Astrocyte (in vitro differentiated cells and primary cell): ENCODE data around the gene CSF1R. TPM values are rescaled to one million over a fixed set of nuclear protein-coding genes. Genes with fewer than 3 reads are reported as not detected.

Source experiments
- DNase-seq: peaks from one replicate; pipeline ENCODE4 v3.0.0-alpha.2; 2010; ENCODE audit warnings: low read depth
- FAIRE-seq: peaks from 2 replicates; lab custom pipeline; 2011; peaks lifted over from hg19 to GRCh38; lab: Jason Lieb, UNC
- H2AFZ ChIP-seq: 2 replicates; pipeline ENCODE4 v1.6.0; 2012; ENCODE audit warnings: low read depth, low read length, inconsistent platforms
- H3K27ac ChIP-seq: 2 replicates; pipeline ENCODE4 v1.5.1; 2011; ENCODE audit warnings: low read depth, low read length, inconsistent platforms
- H3K27me3 ChIP-seq: 2 replicates; pipeline ENCODE4 v1.6.0; 2011; ENCODE audit warnings: low read length, inconsistent platforms; ENCODE audit not compliant: insufficient read depth
- H3K36me3 ChIP-seq: 2 replicates; pipeline ENCODE4 v1.5.1; 2011; ENCODE audit warnings: low read length, inconsistent platforms; ENCODE audit not compliant: insufficient read depth
- H3K4me1 ChIP-seq: 2 replicates; pipeline ENCODE4 v1.5.1; 2011; ENCODE audit warnings: low read length, inconsistent platforms; ENCODE audit not compliant: insufficient read depth
- H3K4me2 ChIP-seq: 2 replicates; pipeline ENCODE4 v1.6.0; 2012; ENCODE audit warnings: low read length, inconsistent platforms
- H3K4me3 ChIP-seq: 2 replicates; pipeline ENCODE4 v1.5.1; 2011; ENCODE audit warnings: low read depth, mild to moderate bottlenecking, low read length, inconsistent platforms; ENCODE audit not compliant: insufficient read depth
- H3K79me2 ChIP-seq: 2 replicates; pipeline ENCODE4 v1.6.0; 2012; ENCODE audit warnings: mild to moderate bottlenecking, low read length, inconsistent platforms; ENCODE audit not compliant: insufficient read depth
- H3K9ac ChIP-seq: 2 replicates; pipeline ENCODE4 v1.6.0; 2012; ENCODE audit warnings: mild to moderate bottlenecking, low read length, inconsistent platforms
- H3K9me3 ChIP-seq: 2 replicates; pipeline ENCODE4 v1.5.1; 2012; ENCODE audit warnings: low read depth, mild to moderate bottlenecking, low read length, inconsistent platforms; ENCODE audit not compliant: insufficient read depth
- H4K20me1 ChIP-seq: 2 replicates; pipeline ENCODE4 v1.6.0; 2012; ENCODE audit warnings: low read length, inconsistent platforms; ENCODE audit not compliant: insufficient read depth
- H3K27ac Mint-ChIP-seq: one replicate; pipeline ENCODE4 v1.8.0; 2021; ENCODE audit warnings: mild to moderate bottlenecking, mixed read lengths; ENCODE audit not compliant: unreplicated experiment
- H3K27me3 Mint-ChIP-seq: one replicate; pipeline ENCODE4 v1.8.0; 2021; ENCODE audit warnings: low read depth, mixed read lengths; ENCODE audit not compliant: unreplicated experiment
- H3K36me3 Mint-ChIP-seq: one replicate; pipeline ENCODE4 v1.8.0; 2021; ENCODE audit warnings: low read depth, mixed read lengths; ENCODE audit not compliant: unreplicated experiment
- H3K4me1 Mint-ChIP-seq: one replicate; pipeline ENCODE4 v1.8.0; 2021; ENCODE audit warnings: low read depth, mixed read lengths; ENCODE audit not compliant: unreplicated experiment
- H3K4me3 Mint-ChIP-seq: one replicate; pipeline ENCODE4 v1.8.0; 2021; ENCODE audit warnings: mild to moderate bottlenecking, moderate library complexity, mixed read lengths; ENCODE audit not compliant: unreplicated experiment
- H3K9me3 Mint-ChIP-seq: one replicate; pipeline ENCODE4 v1.8.0; 2021; ENCODE audit warnings: mild to moderate bottlenecking, mixed read lengths; ENCODE audit not compliant: unreplicated experiment
- CTCF ChIP-seq: IDR thresholded peaks from 2 replicates; pipeline ENCODE4 v1.5.1; 2011; ENCODE audit warnings: low read depth, mild to moderate bottlenecking, inconsistent platforms, low read length, moderate library complexity; ENCODE audit not compliant: insufficient read depth
- EZH2 ChIP-seq: IDR thresholded peaks from 2 replicates; pipeline ENCODE4 v1.6.1; 2012; ENCODE audit warnings: mild to moderate bottlenecking, low read length, inconsistent platforms; ENCODE audit not compliant: insufficient read depth
- total RNA-seq: library from RNA; stranded (reverse); gene quantifications from 2 replicates; pipeline ENCODE4 v1.2.1, GENCODE V29; 2021

The CSF1R gene
- total RNA-seq, 1 donor from 2014 or later: 1.4 TPM

- no peak overlapping the region for H3K27ac ChIP-seq
- H3K4me3 Mint-ChIP-seq: no peak overlapping the region
- peaks cover 19% of the 10 kb centered on the region for H3K79me2 ChIP-seq
Observed at GRCh38 chr5:150134198-150134588, 47.8 kb upstream of the CSF1R start.

GRCh38 chr5:150133581-150134197 is 47.3 kb upstream of the CSF1R start:
- H3K36me3 Mint-ChIP-seq: peaks cover 33% of the 10 kb centered on the region
- peaks cover 19% of the 10 kb centered on the region for H3K79me2 ChIP-seq
- H3K4me1 ChIP-seq: peaks cover 38% of the 10 kb centered on the region
- no peak overlapping the region for H3K27ac ChIP-seq
- DNase-seq (no peak), FAIRE-seq (peak; percentile 54)
- no peak for TF ChIP-seq CTCF
- TF ChIP-seq EZH2: no peak
- no peak overlapping the region for H3K4me2 ChIP-seq
- peaks cover 24% of the 10 kb centered on the region for H3K36me3 ChIP-seq
- no peak overlapping the region for H3K9ac ChIP-seq
- no peaks in the 10 kb centered on the region for H3K27me3 Mint-ChIP-seq
- H3K4me3 Mint-ChIP-seq: no peak overlapping the region
- H2AFZ ChIP-seq: no peak overlapping the region
- H3K27me3 ChIP-seq: no peaks in the 10 kb centered on the region
- H4K20me1 ChIP-seq: no peaks in the 10 kb centered on the region
- H3K4me1 Mint-ChIP-seq: peaks cover 29% of the 10 kb centered on the region
- no peak overlapping the region for H3K4me3 ChIP-seq
- H3K9me3 Mint-ChIP-seq: no peaks in the 10 kb centered on the region
- H3K27ac Mint-ChIP-seq: no peak overlapping the region
- no peaks in the 10 kb centered on the region for H3K9me3 ChIP-seq

More at GRCh38 chr5:150134198-150134588, 47.8 kb upstream of the CSF1R start:
- Histone ChIP-seq H2AFZ (no peak overlapping the region), H3K4me2 (no peak overlapping the region), H3K9ac (peak overlapping the region; percentile 30), H4K20me1 (no peaks in the 10 kb centered on the region), H3K27me3 (no peaks in the 10 kb centered on the region), H3K36me3 (peaks cover 19% of the 10 kb centered on the region), H3K4me1 (peaks cover 43% of the 10 kb centered on the region), H3K9me3 (no peaks in the 10 kb centered on the region), H3K4me3 (no peak overlapping the region)
- Mint-ChIP-seq H3K27ac (no peak overlapping the region), H3K27me3 (no peaks in the 10 kb centered on the region), H3K36me3 (peaks cover 32% of the 10 kb centered on the region), H3K9me3 (no peaks in the 10 kb centered on the region), H3K4me1 (peaks cover 34% of the 10 kb centered on the region)
- DNase-seq (no peak), FAIRE-seq (no peak)
- no peak for TF ChIP-seq CTCF
- TF ChIP-seq EZH2: no peak

- H3K27me3 ChIP-seq: no peaks in the 10 kb centered on the region
- H3K9ac ChIP-seq: no peak overlapping the region
- peaks cover 25% of the 10 kb centered on the region for H3K36me3 ChIP-seq
- Mint-ChIP-seq H3K27ac (no peak overlapping the region), H3K4me3 (no peak overlapping the region), H3K36me3 (peaks cover 40% of the 10 kb centered on the region), H3K4me1 (peaks cover 23% of the 10 kb centered on the region), H3K27me3 (no peaks in the 10 kb centered on the region), H3K9me3 (peaks cover 2% of the 10 kb centered on the region)
- peaks cover 28% of the 10 kb centered on the region for H3K4me1 ChIP-seq
- no peak overlapping the region for H3K27ac ChIP-seq
- no peak for TF ChIP-seq CTCF
- TF ChIP-seq EZH2: no peak
- H3K4me2 ChIP-seq: no peak overlapping the region
- H2AFZ ChIP-seq: no peak overlapping the region
- DNase-seq (no peak), FAIRE-seq (no peak)
- peaks cover 14% of the 10 kb centered on the region for H3K79me2 ChIP-seq
- H4K20me1 ChIP-seq: no peaks in the 10 kb centered on the region
- H3K4me3 ChIP-seq: no peak overlapping the region
- no peaks in the 10 kb centered on the region for H3K9me3 ChIP-seq
Observed at GRCh38 chr5:150132740-150133139, 46.4 kb upstream of the CSF1R start.
